AG04449 (cell line): Measurements from ENCODE around the gene PMM2.

ENCODE experiments used
- CTCF ChIA-PET: fragments of 350-600 bp; formaldehyde crosslinking; extraction: SDS; loops from one replicate; lab custom pipeline; 2021; ENCODE audit warnings: antibody characterized with exemption; lab: Yijun Ruan, JAX
- POLR2A ChIA-PET: fragments of 400-600, 350-600 bp; formaldehyde crosslinking; extraction: SDS; loops from one replicate; lab custom pipeline; 2020; ENCODE audit warnings: antibody characterized with exemption, inconsistent platforms; lab: Yijun Ruan, JAX
- DNase-seq: peaks from one replicate; pipeline ENCODE4 v3.0.0-alpha.2; 2010; ENCODE audit warnings: low read depth, low spot score
- H3K4me3 ChIP-seq: 2 replicates; pipeline ENCODE4 v1.5.1; 2011; ENCODE audit warnings: low read depth, mild to moderate bottlenecking, control low read depth, low read length
- CTCF ChIP-seq: IDR thresholded peaks from one replicate; pipeline ENCODE4 v1.5.1; 2011; ENCODE audit warnings: mild to moderate bottlenecking, moderate library complexity, low read length, control low read depth, inconsistent platforms; ENCODE audit not compliant: insufficient read depth; ENCODE audit errors: missing control alignments

The PMM2 gene

GRCh38 chr16:8888951-8889892 is 91.6 kb downstream of the PMM2 start:
- POLR2A ChIA-PET = no interaction called here
- H3K4me3 ChIP-seq = no peak overlapping the region
- TF ChIP-seq CTCF = no peak
- CTCF ChIA-PET = interaction anchor here (0.8 to 3.7 kb wide), 3 partner anchors 10 to 120 kb away, joined by 3 to 21 read pairs (median 13); no protein-coding TSS in a partner anchor
- no peak for DNase-seq

- TF ChIP-seq CTCF = no peak
- no peak for DNase-seq
- H3K4me3 ChIP-seq = no peak overlapping the region
- ChIA-PET POLR2A (no interaction called here), CTCF (interaction anchor here (0.8 to 3.7 kb wide), 3 partner anchors 11 to 119 kb away, joined by 3 to 21 read pairs (median 13); no protein-coding TSS in a partner anchor)
Measured at GRCh38 chr16:8889893-8890548, 92.4 kb downstream of the PMM2 start.

- no peak for DNase-seq
- CTCF ChIA-PET = interaction anchor here (3.7 to 4.1 kb wide), 2 partner anchors 10 to 118 kb away, joined by 13 to 39 read pairs; no protein-coding TSS in a partner anchor
- no peak overlapping the region for H3K4me3 ChIP-seq
- POLR2A ChIA-PET = no interaction called here
- no peak for TF ChIP-seq CTCF
Measured at GRCh38 chr16:8890549-8890921, 92.9 kb downstream of the PMM2 start.

GRCh38 chr16:8892101-8892575 is 94.5 kb downstream of the PMM2 start:
- POLR2A ChIA-PET = no interaction called here
- CTCF ChIA-PET = interaction anchor here (1.3 to 4.1 kb wide), 4 partner anchors 9 to 117 kb away, joined by 3 to 39 read pairs (median 7); no protein-coding TSS in a partner anchor
- TF ChIP-seq CTCF = no peak
- H3K4me3 ChIP-seq = no peak overlapping the region
- no peak for DNase-seq

GRCh38 chr16:8893426-8893825 is 95.8 kb downstream of the PMM2 start:
- TF ChIP-seq CTCF = no peak
- DNase-seq = no peak
- POLR2A ChIA-PET = no interaction called here
- no peak overlapping the region for H3K4me3 ChIP-seq
- CTCF ChIA-PET = interaction anchor here (1.3 to 4.1 kb wide), 3 partner anchors 13 to 116 kb away, joined by 3 to 39 read pairs (median 10); no protein-coding TSS in a partner anchor
